NB4 (cell line): Measurements from ENCODE around the gene AUTS2.

Experiments
- CTCF ChIP-seq: IDR thresholded peaks from one replicate; pipeline ENCODE4 v1.5.1; 2012; ENCODE audit warnings: low read depth, low read length
- MAX ChIP-seq: IDR thresholded peaks from 2 replicates; pipeline ENCODE4 v1.6.1; 2011; ENCODE audit warnings: low read depth, low read length
- MYC ChIP-seq: IDR thresholded peaks from 2 replicates; pipeline ENCODE4 v1.6.1; 2011; ENCODE audit warnings: low read depth, low read length
- POLR2A ChIP-seq: IDR thresholded peaks from 2 replicates; pipeline ENCODE4 v1.6.1; 2011; ENCODE audit warnings: mild to moderate bottlenecking; ENCODE audit not compliant: insufficient read length; ENCODE audit errors: extremely low read depth

GRCh38 chr7:70512144-70512543 is 913.9 kb downstream of the AUTS2 start:
- TF ChIP-seq CTCF (no peak), POLR2A (no peak), MAX (no peak), MYC (no peak)
